Stimulated activated naive CD8-positive, alpha-beta T cell treated with anti-CD3 and anti-CD28 coated beads, Interleukin-15, amount 100 ng/mL, for 72 hours (primary cell): ENCODE measurements around the gene SLC25A22.

Experiments
- ATAC-seq: fragments of 150-1000 bp; cut with Tn5 transposase; 2 replicates; pipeline ENCODE4 v1.10.0; 2021; ENCODE audit warnings: mild to moderate bottlenecking, moderate library complexity
- DNase-seq, 2 donors: peaks; one replicate each; pipeline ENCODE4 v3.0.0; 2021 to 2022
- H3K27ac Mint-ChIP-seq, 2 donors: one replicate each; pipeline ENCODE4 v1.8.0; 2022; ENCODE audit warnings: mild to moderate bottlenecking in 2 of 2, mixed read lengths in 2 of 2, moderate library complexity in 2 of 2
- H3K27me3 Mint-ChIP-seq: one replicate; pipeline ENCODE4 v1.8.0; 2022; ENCODE audit warnings: mixed read lengths
- H3K4me1 Mint-ChIP-seq: one replicate; pipeline ENCODE4 v1.8.0; 2022; ENCODE audit warnings: mild to moderate bottlenecking, mixed read lengths
- H3K4me3 Mint-ChIP-seq, 2 donors: one replicate each; pipeline ENCODE4 v1.8.0; 2022; ENCODE audit warnings: mild to moderate bottlenecking in 2 of 2, mixed read lengths in 2 of 2, moderate library complexity in 1 of 2
- H3K9me3 Mint-ChIP-seq, 2 donors: one replicate each; pipeline ENCODE4 v1.8.0; 2022; ENCODE audit warnings: mixed read lengths in 2 of 2

Gene SLC25A22

DNA sequence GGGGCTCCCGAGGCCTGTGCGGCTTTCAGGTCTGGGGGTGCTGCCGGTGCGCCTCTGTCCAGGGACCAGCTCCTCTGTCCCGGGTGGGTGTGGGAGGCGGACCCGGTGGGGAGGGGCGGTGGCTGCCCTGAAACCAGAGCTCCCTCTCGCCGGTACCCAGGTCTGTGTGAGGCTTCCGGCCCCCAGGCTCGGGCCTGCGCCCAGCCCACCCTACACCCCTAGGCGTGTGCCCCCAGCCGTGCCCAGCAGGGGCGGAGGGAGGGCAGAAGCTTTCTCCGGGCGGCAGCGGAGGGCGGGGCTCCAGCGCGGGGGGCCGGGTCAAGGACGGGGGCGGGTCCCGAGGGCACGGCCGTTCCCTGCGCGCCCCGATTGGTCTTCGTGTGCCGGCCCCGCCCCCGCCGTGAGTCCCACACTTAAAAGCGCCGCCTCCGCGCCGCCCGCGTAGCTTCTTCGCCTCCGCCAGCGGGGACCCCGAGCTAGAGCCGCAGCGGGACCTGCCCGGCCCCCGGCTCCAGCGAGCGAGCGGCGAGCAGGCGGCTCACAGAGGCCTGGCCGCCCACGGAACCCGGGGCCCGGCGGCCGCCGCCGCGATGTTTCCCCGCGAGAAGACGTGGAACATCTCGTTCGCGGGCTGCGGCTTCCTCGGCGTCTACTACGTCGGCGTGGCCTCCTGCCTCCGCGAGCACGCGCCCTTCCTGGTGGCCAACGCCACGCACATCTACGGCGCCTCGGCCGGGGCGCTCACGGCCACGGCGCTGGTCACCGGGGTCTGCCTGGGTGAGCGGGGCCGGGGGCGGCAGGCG lies 21.2 kb upstream of the SLC25A22 start:
- H3K27me3 Mint-ChIP-seq = no peaks in the 10 kb centered on the region
- H3K9me3 Mint-ChIP-seq = no peaks in the 10 kb centered on the region
- peak overlapping the region; percentile 87 to 93 for H3K4me3 Mint-ChIP-seq
- DNase-seq (peak; percentile 91 to 94), ATAC-seq (peak; percentile 84)
- peak overlapping the region in 1 of 2 donors; percentile 96 for H3K27ac Mint-ChIP-seq
- H3K4me1 Mint-ChIP-seq = peaks cover 37% of the 10 kb centered on the region

DNA sequence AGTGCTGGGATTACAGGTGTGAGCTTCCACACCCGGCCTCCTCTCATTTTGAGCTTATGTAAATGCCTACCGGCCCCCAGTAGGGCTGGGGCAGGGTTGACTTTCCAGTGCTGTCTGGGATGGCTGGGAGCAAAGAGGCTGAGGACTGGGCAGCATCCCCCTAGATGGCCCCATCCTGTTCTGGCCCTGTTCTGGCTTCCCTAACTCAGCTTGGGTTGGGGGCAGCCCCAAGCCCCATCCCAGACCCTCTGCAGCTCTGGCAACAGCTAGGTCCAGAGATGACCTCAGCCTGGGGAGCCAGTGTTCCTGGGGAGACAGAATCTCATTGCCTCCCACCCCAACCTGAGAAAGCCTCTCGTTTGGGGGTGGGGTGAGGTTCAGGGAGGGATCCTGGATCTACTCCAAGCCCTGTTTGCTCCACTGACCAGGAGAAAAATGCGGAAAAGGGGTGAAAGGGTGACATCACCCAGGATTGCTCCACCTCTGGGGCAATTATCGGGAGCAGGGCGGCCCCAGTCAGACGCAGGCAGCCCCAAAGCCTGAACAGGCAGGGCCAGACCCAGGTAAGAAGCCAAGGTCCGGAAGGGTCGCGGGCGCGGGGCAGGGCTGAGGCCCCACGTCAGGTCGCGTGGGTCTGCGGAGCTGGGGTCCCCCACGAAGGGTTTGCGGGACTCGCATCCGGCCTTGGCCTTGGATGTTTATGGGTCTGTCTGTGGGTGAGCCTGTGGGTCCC lies 20.5 kb upstream of the SLC25A22 start, which contains the start of gene PNPLA2:
Gene PNPLA2, plus strand, starts transcription at position 519 of the 733 bp plus-strand sequence. CDS start 805 bp downstream, outside the sequence.
- Mint-ChIP-seq H3K4me3 (peak within 1 kb of the TSS; percentile 87 to 93), H3K9me3 (no peaks in the 10 kb centered on the region), H3K27me3 (no peaks in the 10 kb centered on the region), H3K4me1 (peaks cover 43% of the 10 kb centered on the region), H3K27ac (peak within 1 kb of the TSS in 1 of 2 donors; percentile 96)
- ATAC-seq (no peak), DNase-seq (no peak)

DNA sequence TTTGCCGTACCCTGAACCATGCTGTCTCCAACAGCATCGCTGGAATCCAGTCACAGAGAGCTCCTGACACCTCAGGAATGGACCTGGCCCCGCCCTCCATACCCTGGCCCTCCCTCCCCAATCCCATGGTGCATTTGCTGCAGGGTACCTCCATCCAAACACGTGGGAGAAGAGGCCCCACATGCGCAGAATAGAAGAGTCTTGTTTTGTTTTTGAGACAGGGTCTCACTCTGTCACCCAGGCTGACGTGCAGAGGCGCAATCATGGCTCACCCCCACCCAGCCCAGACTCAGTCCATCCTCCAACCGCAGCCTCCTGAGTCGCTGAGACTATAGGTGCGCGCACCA lies 18.3 kb upstream of the SLC25A22 start:
- peaks cover 52% of the 10 kb centered on the region for H3K4me1 Mint-ChIP-seq
- ATAC-seq (no peak), DNase-seq (no peak)
- H3K9me3 Mint-ChIP-seq = no peaks in the 10 kb centered on the region
- no peak overlapping the region for H3K27ac Mint-ChIP-seq
- H3K27me3 Mint-ChIP-seq = no peaks in the 10 kb centered on the region
- no peak overlapping the region for H3K4me3 Mint-ChIP-seq

DNA sequence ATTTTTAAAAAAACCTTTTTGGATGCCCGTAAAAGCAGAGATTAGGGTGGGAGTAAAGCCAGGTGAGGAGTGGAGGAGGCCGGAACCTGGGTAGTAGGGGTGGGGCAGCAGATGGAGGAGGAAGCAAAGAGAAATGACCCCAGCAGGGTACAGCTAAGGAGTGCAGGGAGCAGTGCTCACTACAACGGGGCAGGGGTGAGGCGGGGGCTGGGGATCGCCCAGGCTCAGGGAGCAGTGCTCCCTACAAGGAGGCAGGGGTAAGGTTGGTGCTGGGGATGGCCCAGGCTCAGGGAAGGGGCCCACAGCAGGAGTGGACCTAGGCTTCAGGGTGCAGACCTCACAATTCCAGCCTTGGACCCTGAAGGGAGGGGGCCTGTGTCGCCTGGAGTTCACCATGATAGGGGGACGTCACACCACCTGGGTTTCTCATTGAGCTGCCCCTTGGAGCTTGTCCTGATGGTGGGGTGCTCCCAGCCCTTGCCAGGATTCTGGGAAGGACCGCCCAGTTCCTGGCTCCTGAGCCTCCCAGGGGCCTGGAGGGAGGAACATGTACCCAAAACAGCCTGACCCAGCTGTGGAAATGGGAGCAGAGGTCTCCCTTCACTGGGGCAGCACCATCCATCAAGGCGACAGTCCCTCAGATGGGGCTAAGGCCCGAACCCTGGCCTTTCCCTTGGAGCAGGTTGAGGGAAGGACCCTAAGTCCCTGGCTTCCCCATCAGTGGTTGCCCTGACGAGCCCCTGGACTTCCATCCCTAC lies 17.8 kb upstream of the SLC25A22 start:
- Mint-ChIP-seq H3K27ac (no peak overlapping the region), H3K27me3 (no peaks in the 10 kb centered on the region), H3K4me3 (no peak overlapping the region), H3K9me3 (no peaks in the 10 kb centered on the region), H3K4me1 (peaks cover 52% of the 10 kb centered on the region)
- no peak for DNase-seq
- ATAC-seq = no peak

DNA sequence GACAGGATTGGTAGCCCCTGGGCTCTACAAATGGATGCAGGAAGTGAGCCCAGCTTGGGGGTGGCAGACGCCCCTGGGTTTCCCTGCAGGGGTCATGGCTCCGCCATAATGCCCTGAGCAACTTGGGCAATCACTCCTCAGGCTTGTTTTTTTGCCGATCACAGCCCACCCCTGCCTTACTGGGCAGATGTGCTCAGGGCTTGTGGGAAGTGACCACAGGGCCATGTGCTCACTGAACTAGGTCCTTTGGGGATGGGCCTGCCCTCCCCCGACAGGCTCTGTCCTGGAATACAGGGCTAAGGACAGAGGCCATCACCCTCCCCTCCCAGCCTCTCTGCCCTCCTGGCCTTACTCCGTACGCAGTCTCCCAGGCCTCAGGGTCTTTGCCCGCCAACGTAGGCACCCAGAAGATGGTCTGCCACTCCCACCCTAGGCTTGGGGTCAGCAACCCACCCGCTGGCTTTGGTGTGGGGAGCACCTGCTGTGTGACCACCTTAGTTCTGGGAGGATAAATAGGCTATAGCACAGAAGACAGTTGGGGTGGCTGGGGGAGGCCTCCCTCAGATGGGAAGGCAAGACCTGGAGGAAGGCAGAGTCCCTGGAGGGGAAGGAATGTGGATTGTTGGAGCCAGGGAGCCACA lies 15.5 kb upstream of the SLC25A22 start:
- Mint-ChIP-seq H3K4me3 (no peak overlapping the region), H3K27ac (peak overlapping the region in 1 of 2 donors; percentile 28)

DNA sequence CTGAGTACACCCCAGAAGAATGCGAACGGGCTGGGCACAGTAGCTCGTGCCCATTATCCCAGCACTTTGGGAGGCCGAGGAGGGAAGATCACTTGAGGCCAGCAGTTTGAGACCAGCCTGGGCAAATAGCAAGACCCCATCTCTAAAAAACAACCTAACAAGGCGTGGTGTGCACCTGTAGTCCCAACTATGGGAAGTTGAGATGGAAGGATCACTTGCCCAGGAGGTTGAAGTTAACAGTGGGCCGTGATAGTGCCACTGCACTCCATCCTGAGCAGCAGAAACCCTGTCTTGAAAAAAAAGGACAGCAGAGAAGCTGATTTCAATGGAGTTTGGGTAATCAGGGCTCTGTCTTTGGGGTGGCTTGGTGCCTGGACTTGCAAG lies 15.0 kb upstream of the SLC25A22 start:
- no peak for ATAC-seq
- no peak overlapping the region for H3K4me3 Mint-ChIP-seq
- H3K4me1 Mint-ChIP-seq = peaks cover 53% of the 10 kb centered on the region
- no peaks in the 10 kb centered on the region for H3K27me3 Mint-ChIP-seq
- DNase-seq = no peak
- no peaks in the 10 kb centered on the region for H3K9me3 Mint-ChIP-seq
- no peak overlapping the region for H3K27ac Mint-ChIP-seq

More for the DNA sequence above, 15.5 kb upstream of the SLC25A22 start:
- ATAC-seq (no peak), DNase-seq (no peak)
- H3K9me3 Mint-ChIP-seq = no peaks in the 10 kb centered on the region
- H3K27me3 Mint-ChIP-seq = no peaks in the 10 kb centered on the region
- H3K4me1 Mint-ChIP-seq = peaks cover 53% of the 10 kb centered on the region

DNA sequence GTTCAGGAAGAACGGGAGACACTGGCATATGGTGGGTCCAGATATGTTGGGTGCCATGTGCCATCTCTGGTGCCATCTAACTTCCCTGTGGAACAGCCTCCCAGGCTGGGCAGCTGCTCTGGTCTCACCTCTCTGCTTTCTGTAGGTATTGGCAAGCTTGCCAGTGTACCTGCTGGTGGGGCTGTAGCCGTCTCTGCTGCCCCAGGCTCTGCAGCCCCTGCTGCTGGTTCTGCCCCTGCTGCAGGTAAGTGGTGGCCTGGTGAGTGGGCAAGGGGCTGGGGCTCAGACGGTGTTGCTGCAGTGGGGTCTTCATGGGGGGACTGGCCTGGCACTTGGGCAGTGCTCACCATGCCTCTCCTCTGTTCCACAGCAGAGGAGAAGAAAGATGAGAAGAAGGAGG lies 14.3 kb upstream of the SLC25A22 start:
- ATAC-seq = no peak
- H3K27ac Mint-ChIP-seq = peak overlapping the region in 1 of 2 donors; percentile 83
- H3K9me3 Mint-ChIP-seq = no peaks in the 10 kb centered on the region
- H3K4me3 Mint-ChIP-seq = peak overlapping the region; percentile 49 to 88
- H3K4me1 Mint-ChIP-seq = peaks cover 53% of the 10 kb centered on the region
- no peak for DNase-seq
- no peaks in the 10 kb centered on the region for H3K27me3 Mint-ChIP-seq

DNA sequence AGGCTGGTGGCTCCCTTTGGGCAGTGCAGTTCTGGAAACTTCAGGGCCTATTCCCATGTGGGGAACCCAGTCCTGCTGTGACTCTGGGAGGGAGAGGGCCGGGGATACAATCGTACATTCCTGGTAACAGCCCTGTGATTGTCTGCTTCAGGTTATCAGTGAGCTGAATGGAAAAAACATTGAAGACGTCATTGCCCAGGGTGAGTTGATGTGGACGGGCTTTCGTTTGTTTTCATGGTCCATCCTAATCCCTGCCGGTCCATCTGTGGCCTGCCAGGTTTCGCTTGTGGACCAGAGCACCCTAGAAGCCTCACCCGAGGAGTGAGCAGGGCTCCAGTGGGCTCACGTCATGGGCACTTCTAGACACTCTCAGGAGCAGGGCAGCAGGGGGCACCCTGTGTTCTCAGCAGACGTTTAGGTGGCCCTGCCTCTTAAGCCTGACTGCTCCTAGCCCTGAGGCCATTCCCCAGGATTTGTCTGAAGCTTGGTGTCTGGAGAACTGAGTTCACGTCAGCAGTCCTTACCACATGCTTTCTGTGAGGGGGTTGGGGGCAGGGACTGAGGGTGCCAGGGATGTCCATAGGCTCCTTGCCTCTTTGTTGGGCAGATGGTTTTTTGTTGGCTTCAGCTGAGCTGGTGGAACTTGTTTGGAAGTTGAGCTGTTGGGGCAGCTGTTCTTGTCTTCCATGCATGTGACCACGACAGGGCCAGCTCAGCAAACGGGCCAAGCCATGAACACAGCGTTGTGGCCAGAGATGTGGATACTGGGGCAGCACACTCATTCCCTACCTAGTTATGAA lies 13.6 kb upstream of the SLC25A22 start:
- Mint-ChIP-seq H3K9me3 (no peaks in the 10 kb centered on the region), H3K27ac (peak overlapping the region; percentile 85 to 99), H3K27me3 (no peaks in the 10 kb centered on the region), H3K4me1 (peaks cover 59% of the 10 kb centered on the region), H3K4me3 (peak overlapping the region; percentile 88 to 89)
- DNase-seq = no peak
- ATAC-seq = no peak

DNA sequence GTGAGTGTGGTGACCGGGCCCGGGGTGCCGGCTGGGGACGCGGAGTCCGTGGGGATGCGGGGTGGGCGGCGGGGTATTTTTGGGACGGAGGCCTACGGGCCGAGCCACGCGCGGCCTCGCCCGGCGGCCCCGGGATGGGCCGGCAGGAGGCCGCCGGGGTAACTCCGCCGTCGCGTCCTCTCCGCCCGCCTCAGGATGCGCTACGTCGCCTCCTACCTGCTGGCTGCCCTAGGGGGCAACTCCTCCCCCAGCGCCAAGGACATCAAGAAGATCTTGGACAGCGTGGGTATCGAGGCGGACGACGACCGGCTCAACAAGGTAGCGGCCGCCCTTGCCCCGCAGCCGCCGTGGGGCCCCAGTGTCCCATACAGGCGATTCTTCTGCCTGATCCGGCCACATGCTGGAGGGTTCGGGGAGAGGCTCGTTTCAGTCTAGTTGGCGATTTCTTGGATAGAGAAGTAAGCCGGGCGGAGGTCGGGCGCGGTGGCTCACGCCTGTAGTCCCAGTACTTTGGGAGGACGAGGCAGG lies 12.0 kb upstream of the SLC25A22 start:
- Mint-ChIP-seq H3K4me1 (peaks cover 70% of the 10 kb centered on the region), H3K4me3 (peak overlapping the region; percentile 88 to 89), H3K9me3 (no peaks in the 10 kb centered on the region), H3K27me3 (no peaks in the 10 kb centered on the region), H3K27ac (peak overlapping the region; percentile 98 to 99)
- ATAC-seq = peak; percentile 7
- DNase-seq = no peak

DNA sequence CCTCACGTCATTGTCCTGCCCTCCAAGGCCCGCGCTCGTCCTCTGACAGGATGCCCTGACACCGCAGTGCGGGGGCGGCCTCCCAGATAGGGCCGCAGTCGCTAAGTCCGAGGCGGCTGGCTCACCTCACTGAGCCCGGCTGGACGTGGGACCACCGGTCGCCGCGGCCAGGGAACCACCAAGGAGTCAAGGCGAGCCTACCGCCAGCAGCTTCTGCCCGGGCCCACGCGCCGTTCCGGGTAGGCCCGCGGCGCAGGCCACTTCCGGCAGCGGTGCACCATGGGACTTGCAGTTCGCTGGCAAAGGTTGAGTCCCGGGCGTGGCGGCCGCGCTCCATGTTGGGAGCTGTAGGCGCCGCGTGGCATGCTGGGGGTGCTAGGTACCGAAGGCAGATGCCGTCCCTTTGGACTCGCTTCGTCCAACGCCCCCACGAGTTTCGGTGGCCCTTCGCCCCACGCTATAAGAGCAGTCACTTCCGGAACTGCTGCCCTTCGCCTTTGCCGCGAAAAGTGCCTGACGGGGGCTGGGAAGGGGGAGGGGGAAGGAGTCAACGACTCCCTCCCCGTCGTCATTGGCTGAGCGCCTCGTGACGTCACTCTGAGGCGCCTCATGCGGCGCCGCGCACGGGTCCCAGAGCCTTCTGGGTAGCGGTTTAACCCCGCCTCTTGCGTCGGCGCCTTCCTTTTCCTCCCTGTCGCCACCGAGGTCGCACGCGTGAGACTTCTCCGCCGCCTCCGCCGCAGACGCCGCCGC lies 11.4 kb upstream of the SLC25A22 start, which contains the start of gene RPLP2:
Gene RPLP2, plus strand, starts transcription at position 681 of the 753 bp plus-strand sequence. CDS start 268 bp downstream, outside the sequence.
- Mint-ChIP-seq H3K9me3 (no peaks in the 10 kb centered on the region), H3K27me3 (no peaks in the 10 kb centered on the region), H3K27ac (peak within 1 kb of the TSS; percentile 98 to 99), H3K4me3 (peak within 1 kb of the TSS; percentile 88 to 89), H3K4me1 (peaks cover 71% of the 10 kb centered on the region)
- peak; percentile 87 for ATAC-seq
- DNase-seq = peak; percentile 97 to 98

DNA sequence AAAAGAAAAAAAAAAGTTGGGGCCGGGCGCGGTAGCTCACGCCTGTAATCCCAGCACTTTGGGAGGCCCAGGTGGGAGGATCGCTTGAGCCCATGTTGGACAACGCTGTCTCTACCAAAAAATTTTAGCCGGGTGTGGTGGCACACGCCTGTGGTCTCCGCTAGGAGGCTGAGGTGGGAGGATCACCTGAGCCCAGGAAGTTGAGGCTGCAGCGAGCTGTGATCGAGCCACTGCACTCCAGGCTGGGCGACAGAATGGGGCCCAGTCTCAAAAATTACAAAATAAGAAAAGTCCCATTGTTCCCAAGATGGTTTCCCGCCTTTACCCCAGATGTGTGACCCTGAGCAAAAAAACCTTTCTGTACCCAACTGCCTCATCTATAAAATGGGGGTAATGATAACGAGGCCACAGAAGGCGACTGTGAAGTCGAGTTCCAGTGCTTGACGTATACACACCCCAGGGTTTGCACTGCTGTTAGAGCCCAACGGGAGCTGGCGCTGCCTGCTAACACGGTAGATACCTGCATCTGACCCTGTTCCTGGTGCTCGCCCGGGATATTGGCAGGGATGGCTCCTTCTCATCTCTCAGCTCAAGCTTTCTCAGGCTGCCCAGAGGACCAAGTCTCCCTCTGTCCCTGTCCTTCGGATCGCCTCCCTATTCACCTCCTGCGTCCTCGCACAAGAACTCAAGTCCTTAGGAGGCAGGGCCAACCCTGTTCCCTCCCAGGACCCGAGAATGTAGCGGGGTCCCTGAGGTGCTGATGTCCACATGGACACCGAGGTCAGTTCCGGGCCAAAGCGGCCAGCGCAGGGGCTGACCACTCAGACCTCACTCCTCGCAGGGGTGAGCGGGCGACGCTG lies 10.6 kb upstream of the SLC25A22 start:
- peak overlapping the region; percentile 98 to 99 for H3K27ac Mint-ChIP-seq
- DNase-seq = no peak

DNA sequence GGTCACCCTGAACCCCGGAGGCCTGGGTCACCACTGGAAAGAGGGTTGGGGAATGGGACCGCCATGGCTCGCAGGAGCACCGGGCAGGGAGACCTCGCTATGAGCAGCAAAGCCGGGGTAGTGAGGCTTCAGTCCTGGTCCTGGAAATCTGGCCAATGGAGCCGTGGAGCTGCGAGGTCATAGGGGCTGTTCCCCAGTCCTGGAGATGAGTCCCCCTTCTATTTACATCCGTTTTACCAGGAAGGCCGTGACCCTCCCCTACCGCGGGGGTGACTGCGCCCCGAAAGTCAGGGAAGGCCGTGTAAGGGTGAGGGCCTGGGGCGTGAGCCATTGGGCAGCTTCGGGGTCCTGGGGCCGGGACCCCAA lies 6.5 kb upstream of the SLC25A22 start:
- Mint-ChIP-seq H3K27ac (peak overlapping the region; percentile 26 to 76), H3K9me3 (no peaks in the 10 kb centered on the region)

More for the DNA sequence above, 10.6 kb upstream of the SLC25A22 start:
- no peaks in the 10 kb centered on the region for H3K9me3 Mint-ChIP-seq
- peaks cover 75% of the 10 kb centered on the region for H3K4me1 Mint-ChIP-seq
- H3K27me3 Mint-ChIP-seq = no peaks in the 10 kb centered on the region
- no peak for ATAC-seq
- H3K4me3 Mint-ChIP-seq = peak overlapping the region; percentile 88 to 89

More for the DNA sequence above, 6.5 kb upstream of the SLC25A22 start:
- DNase-seq (no peak), ATAC-seq (no peak)
- H3K27me3 Mint-ChIP-seq = no peaks in the 10 kb centered on the region
- peaks cover 61% of the 10 kb centered on the region for H3K4me1 Mint-ChIP-seq
- H3K4me3 Mint-ChIP-seq = peak overlapping the region; percentile 84
